Measurements from ENCODE around the gene SORL1. TPM values are rescaled to one million over a fixed set of nuclear protein-coding genes. Genes with fewer than 3 reads are reported as not detected.

SORL1 gene
- total RNA-seq, 1 donor from 2014 or later: 11.1 TPM

GRCh38 chr11:121539000-121539399 is 86.9 kb downstream of the SORL1 start:
- peaks cover 29% of the 10 kb centered on the region for H3K4me1 Mint-ChIP-seq (ENCODE audit: low read depth, unreplicated experiment)
- no peak for TF ChIP-seq CTCF (IDR thresholded peaks at IDR 0.05; ENCODE audit: partially characterized antibody, unreplicated experiment)
- peaks cover 2% of the 10 kb centered on the region for H3K9me3 Mint-ChIP-seq (ENCODE audit: unreplicated experiment)
- H3K27me3 Mint-ChIP-seq (ENCODE audit: unreplicated experiment): no peaks in the 10 kb centered on the region
- no peak overlapping the region for H3K4me3 Mint-ChIP-seq (ENCODE audit: unreplicated experiment)
- H3K27ac Mint-ChIP-seq (ENCODE audit: unreplicated experiment): no peak overlapping the region
- H3K36me3 Mint-ChIP-seq (ENCODE audit: unreplicated experiment): no peaks in the 10 kb centered on the region
- no peak for DNase-seq

GRCh38 chr11:121540627-121541026 is 88.5 kb downstream of the SORL1 start:
- Mint-ChIP-seq H3K4me1 (ENCODE audit: low read depth, unreplicated experiment) (peaks cover 14% of the 10 kb centered on the region), H3K27ac (ENCODE audit: unreplicated experiment) (no peak overlapping the region), H3K9me3 (ENCODE audit: unreplicated experiment) (peaks cover 2% of the 10 kb centered on the region), H3K4me3 (ENCODE audit: unreplicated experiment) (no peak overlapping the region), H3K27me3 (ENCODE audit: unreplicated experiment) (no peaks in the 10 kb centered on the region), H3K36me3 (ENCODE audit: unreplicated experiment) (no peaks in the 10 kb centered on the region)
- TF ChIP-seq CTCF (IDR thresholded peaks at IDR 0.05; ENCODE audit: partially characterized antibody, unreplicated experiment): no peak
- no peak for DNase-seq

GRCh38 chr11:121543836-121544380 is 91.8 kb downstream of the SORL1 start:
- Mint-ChIP-seq H3K4me1 (ENCODE audit: low read depth, unreplicated experiment) (peaks cover 2% of the 10 kb centered on the region), H3K36me3 (ENCODE audit: unreplicated experiment) (no peaks in the 10 kb centered on the region), H3K9me3 (ENCODE audit: unreplicated experiment) (no peaks in the 10 kb centered on the region), H3K27me3 (ENCODE audit: unreplicated experiment) (no peaks in the 10 kb centered on the region), H3K4me3 (ENCODE audit: unreplicated experiment) (no peak overlapping the region), H3K27ac (ENCODE audit: unreplicated experiment) (no peak overlapping the region)
- TF ChIP-seq CTCF (IDR thresholded peaks at IDR 0.05; ENCODE audit: partially characterized antibody, unreplicated experiment): no peak
- no peak for DNase-seq

- Mint-ChIP-seq H3K27ac (ENCODE audit: unreplicated experiment) (no peak overlapping the region), H3K27me3 (ENCODE audit: unreplicated experiment) (no peaks in the 10 kb centered on the region), H3K9me3 (ENCODE audit: unreplicated experiment) (no peaks in the 10 kb centered on the region), H3K36me3 (ENCODE audit: unreplicated experiment) (no peaks in the 10 kb centered on the region), H3K4me1 (ENCODE audit: low read depth, unreplicated experiment) (peaks cover 2% of the 10 kb centered on the region), H3K4me3 (ENCODE audit: unreplicated experiment) (no peak overlapping the region)
- TF ChIP-seq CTCF (IDR thresholded peaks at IDR 0.05; ENCODE audit: partially characterized antibody, unreplicated experiment): no peak
- DNase-seq: no peak
These were observed 92.8 kb downstream of the SORL1 start for GRCh38 chr11:121544956-121545355.

GRCh38 chr11:121547574-121547973 is 95.5 kb downstream of the SORL1 start:
- no peak overlapping the region for H3K4me3 Mint-ChIP-seq (ENCODE audit: unreplicated experiment)
- TF ChIP-seq CTCF (IDR thresholded peaks at IDR 0.05; ENCODE audit: partially characterized antibody, unreplicated experiment): no peak
- peaks cover 7% of the 10 kb centered on the region for H3K4me1 Mint-ChIP-seq (ENCODE audit: low read depth, unreplicated experiment)
- H3K36me3 Mint-ChIP-seq (ENCODE audit: unreplicated experiment): no peaks in the 10 kb centered on the region
- H3K27me3 Mint-ChIP-seq (ENCODE audit: unreplicated experiment): no peaks in the 10 kb centered on the region
- H3K27ac Mint-ChIP-seq (ENCODE audit: unreplicated experiment): no peak overlapping the region
- no peak for DNase-seq
- H3K9me3 Mint-ChIP-seq (ENCODE audit: unreplicated experiment): no peaks in the 10 kb centered on the region

Measured in glutamatergic neuron (in vitro differentiated cells).